LoVo (cell line): Measurements from ENCODE around the gene KRIT1.
"Not testable (repeated sequence)": the region's sequence is repeated elsewhere in the genome, so short reads cannot be mapped to it uniquely, and the experiment has no call there.

Source experiments
- DNase-seq: peaks from one replicate; pipeline ENCODE4 v3.0.0-alpha.2; 2016; ENCODE audit warnings: low spot score

The KRIT1 gene

DNA sequence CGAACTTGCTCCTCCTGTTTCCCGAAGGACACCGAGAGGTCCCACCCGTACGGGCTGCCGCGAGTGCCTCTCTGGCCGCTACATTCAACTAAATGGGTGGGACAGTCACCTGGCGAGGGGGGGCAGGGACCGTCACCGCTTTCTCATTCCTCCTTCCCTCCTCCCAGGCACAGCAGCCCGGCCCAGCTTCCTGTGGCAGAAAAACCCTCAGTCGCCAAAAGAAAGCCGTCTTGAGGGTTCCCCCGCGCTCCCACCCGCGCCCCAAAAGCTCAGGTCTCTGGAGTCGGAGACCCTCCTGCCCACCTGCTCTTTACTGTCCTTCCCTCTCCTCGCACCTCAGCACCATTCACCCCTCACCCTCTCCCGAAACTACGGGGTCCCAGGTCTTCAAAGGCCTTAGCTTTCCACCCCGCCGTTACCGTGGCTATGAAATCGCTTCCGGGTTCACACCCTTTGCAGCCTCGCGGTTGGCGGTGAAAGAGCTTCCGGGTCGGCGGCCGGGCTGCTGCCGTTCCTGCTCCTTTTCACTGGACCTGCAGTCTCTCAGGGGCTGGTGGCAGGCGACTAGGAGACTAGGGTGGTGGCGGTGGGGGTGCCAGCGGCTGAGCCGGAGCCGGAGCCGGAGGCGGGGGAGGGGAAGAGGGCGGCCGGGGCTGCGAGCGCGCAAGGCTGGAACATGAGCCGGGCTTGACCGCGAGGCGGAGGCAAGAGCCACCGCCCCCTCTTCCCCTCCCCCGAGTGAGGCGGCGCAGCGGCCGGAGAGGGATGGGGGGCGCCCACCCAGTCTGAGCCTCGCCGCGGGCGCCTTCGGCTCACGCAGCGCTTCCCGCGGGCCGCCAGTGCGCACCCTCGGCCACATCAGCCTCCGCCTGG lies at the start of gene KRIT1, which contains the start of gene ANKIB1:
Gene KRIT1 (minus strand): TSS at position 428 of the 873 bp plus-strand sequence. CDS start 3,779 bp downstream, outside the sequence.
Gene ANKIB1 (plus strand): TSS at position 488 of the 873 bp plus-strand sequence. CDS start 49,005 bp downstream, outside the sequence.
- peak; percentile 94 for DNase-seq

DNA sequence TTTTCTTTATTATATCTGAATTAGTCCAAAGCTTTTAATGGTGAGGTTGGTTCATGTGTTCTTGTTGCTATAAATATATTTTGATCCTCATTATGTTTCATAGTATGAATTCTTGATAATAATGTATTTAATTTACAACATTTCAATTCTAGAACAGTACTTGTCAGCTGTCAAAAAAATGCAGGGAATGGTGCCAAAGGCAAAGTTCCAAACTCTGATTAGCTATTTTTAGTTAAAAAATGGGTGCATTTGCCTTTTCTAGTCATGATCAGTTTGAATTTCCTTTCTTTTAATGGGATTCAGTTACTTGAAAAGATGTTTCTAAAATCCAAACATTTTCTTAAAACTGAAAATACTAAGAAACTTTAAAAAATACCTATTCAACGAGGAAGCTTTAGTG lies 49.7 kb upstream of the KRIT1 start:
- DNase-seq, result no peak

DNA sequence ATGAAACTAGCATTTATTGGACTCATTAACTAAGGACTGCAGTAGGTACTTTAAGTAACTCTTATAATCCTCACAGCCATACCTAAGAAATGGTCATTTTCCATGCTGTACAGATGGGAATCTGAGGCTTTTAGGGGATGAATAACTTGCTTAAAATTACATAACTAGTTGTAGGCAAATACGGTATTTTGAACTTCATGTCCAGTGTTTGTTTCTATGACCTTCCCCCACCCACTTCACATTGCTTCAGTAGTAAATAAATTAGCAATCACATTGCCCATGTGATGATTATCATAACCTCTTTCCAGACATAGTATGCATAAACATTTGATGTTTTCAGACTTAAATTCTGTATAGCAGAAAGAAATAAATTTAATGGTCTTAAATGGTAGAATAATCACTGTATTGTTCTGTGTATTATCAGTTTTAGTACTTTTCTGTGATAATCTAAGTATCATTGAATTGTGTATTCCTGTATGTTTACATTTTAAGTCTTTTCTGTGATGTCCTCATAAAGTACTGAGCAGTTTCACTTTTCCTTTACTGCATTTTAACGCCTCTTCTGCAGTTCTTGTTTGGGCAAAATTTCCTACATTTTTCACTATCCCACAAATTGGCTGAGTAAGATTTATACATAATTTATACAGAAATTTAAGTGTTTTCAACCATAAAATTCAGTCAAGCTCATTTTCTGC lies 48.3 kb upstream of the KRIT1 start:
- no peak for DNase-seq

DNA sequence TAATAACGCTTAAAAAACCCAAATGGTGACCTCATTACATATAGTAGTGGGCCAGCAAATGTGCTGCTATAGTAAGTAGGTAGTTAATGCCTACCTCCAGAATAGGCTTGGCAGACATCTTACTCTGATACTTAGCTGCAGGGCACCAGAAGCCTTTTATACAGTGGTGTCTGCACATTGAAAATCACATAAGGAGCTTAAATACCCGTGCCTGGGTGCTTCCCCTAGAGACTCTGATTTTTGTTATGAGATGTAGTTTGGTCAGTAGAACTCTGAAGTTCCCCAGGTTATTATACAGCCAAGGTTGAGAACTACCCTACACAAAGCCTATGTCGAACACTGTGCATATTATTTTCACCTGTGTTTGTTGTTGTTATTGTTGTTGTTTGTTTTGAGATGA lies 47.3 kb upstream of the KRIT1 start:
- DNase-seq, result no peak

DNA sequence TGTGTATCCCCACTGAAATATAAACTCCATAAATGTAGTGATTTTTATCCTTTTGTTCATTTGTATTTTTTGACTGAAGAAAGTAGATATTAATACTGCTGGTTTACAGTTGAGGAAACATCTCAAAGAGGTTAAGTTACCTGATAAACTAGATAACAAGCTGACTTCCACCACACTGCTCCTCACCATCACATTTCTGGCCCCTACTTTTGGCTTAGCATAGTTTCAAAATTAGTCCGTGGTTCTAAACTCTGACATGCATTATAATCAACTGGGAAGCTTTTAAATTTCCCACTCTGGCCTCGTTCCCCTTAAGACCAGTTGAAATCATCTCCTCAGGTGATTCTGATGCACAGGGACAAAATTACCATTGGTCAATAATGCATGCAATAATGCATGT lies 43.6 kb upstream of the KRIT1 start:
- no peak for DNase-seq

DNA sequence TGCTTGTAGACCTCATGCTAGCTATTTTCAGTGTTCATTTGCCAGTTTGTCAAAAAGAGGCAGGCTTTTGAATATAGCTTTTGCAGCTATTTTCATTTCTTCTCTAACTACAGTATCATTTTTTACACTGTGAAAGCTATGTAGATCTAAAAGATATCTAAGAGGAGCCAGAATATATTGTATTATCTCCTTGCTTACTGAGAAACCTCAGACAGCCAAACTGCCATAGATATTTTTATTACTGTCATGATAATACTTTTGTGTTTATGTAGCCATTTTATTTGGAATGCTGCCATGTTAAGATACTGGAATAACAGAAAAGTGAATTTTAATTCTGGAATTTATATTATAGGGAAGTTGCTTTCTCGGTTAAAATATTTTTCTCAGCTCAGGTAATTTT lies 37.2 kb upstream of the KRIT1 start:
- DNase-seq, result no peak

DNA sequence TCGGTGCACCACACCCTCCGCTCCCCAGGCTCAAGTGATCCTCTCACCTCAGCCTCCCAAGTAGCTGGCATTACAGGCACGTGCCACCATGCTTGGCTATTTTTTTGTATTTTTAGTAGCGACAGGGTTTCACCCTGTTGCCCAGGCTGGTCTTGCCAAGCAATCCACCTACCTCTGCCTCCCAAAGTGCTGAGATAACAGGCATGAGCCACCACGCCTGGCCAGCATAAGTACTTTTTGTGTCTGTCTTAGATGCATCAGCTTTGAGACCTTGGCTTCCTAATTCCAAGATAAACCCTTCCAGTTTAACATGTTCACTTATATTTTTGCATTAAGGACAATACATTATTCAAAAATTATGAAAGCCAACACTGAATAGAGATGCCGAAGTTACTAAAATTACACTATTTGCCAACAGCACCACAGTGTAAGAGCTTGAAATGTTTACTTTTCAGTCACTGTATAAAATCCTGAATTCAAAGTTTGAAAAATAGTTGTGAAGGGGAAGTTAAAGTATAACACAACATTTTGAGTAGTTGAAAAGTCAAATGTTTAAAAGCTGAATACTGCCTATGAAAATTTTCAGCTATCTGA lies 36.6 kb upstream of the KRIT1 start:
- DNase-seq, result no peak

DNA sequence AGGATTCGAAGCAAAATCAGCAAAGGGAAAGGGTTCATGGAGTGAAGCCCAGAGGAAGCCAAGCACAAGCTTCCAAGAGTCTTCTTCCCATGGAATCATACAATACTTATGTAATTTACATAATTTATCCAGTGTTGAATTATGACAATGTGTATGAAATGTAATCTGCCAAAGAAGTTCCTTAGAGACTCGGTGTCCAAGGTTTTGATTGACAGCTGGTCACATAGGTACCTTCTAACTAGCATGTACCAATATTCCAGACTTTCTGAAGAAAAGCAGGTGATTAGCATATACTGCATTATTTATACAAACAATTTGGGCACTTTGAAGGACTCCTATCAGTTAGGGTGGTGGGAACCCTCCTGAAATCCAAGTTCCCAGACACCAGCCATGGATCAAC lies 35.3 kb upstream of the KRIT1 start:
- no peak for DNase-seq

DNA sequence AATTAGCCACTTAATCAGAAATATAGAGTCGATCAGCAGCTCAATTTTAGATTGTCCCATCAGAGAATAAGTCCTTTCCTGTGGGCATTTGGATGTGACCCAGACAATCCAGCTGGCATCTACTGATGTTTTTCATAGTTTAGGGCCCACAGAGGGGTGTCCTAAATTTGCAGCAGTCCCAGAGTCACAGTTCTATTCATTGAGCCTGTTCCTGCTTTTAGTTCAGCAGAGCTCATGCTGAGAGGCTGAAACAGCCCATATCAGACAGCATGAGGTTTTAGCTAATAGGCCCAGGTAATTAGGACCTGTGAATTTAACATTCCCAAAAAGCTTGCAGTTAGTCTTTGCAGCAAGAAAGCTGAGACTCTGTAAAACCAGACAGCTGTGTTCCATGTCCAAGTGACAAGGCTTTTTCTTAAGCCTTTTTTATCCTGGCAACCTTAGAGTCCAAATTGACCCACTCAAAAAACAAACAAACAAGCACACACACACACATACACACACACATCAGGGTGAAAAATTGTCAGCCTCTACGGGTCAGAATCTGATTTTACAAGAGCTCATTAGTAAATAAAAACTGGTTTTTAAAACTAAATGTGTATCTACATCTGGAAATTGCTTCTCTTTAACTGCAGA lies 33.8 kb upstream of the KRIT1 start:
- DNase-seq, result no peak

DNA sequence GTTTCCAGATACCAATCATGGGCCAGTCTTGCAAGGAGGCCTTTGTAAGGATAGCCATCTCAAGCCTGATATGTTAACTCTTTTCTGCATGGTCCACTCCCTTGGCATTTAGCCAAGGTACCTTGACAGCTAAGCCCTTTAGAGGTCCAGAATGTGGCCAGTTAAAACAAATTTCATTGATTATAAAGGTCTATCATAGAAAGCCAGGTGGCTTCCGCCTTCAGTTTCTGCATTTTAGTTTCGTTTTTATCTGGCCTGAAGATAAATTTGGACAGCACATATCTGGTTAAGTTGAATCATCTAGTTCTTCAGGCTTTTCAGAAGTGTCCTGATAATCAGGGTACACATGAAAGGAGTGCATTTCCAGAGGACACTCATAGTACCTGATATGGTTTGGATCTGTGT lies 30.7 kb upstream of the KRIT1 start:
- no peak for DNase-seq

DNA sequence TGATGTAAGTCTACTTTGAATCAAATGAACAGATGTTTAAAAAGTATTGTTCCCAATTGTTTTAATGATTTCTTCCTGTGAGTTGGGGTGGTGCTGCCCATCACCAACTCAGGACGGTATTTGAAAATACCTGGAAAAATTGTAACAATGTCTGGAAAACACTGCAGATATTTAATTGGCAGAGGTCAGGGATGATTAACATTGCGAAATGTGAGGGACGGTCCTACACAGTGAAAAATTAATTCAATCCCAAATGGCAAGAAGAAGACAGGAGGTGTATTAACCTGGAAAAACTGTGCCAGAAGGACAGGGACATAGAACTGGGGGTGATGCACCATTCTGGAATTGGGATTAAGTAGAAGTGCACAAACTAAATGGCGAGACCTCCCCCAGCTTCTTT lies 29.6 kb upstream of the KRIT1 start:
- no peak for DNase-seq

DNA sequence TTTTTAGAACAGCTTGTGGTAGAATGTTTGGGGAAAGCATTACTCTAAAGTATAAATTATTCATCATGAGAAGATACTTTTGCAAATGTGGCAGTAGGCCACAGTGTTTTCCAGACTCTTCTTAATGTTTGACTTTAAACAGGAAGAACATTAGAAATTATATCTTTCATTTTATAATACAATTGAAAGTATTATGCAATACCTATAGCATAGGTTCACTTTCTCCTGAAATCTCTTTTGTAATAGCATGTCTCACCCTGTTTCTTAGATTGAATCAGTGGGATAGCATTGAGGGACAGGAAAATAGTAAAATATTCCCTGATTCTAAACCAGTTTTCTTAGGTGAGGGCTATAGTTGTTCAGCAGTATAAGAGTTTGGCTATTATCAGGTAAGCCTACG lies 23.2 kb upstream of the KRIT1 start:
- no peak for DNase-seq

DNA sequence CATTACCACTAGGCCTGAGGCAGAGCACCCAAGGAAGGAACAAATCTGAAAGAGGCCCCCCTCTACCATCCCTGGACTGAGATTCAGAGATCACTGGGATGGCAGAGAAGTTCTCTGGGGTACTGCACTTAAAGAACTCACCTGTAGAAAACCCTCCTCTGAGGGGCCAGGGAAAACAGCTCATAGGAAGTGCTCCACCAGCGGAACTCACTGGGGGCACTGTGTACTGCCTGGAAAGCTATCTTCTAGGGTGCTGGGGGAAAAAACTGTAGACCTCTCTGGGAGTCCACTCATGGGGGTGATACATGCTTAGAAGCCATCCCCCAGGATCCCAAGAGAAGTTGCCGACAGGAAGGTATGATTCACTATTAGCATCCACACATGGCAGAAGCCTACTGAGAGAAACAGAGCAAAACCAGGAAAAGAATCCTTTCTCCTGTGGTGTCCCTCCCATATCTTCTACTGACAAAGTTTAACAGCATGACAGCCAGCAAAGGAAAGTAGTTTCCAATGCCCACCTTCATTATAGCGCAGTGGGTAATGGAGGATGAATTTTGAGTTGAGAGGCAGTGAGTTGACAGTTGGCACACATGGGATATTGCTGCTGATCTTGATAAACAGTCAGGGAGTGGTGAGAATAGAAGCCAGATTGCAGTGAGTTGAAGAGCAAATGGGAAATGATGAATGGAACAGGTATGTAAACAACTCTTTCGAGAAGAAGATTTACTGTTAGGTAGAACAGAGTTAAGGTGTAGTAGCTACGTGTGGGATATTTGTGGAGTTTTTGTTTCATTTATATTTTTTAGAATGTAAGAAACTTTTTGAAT lies 20.9 kb upstream of the KRIT1 start:
- DNase-seq, result no peak

DNA sequence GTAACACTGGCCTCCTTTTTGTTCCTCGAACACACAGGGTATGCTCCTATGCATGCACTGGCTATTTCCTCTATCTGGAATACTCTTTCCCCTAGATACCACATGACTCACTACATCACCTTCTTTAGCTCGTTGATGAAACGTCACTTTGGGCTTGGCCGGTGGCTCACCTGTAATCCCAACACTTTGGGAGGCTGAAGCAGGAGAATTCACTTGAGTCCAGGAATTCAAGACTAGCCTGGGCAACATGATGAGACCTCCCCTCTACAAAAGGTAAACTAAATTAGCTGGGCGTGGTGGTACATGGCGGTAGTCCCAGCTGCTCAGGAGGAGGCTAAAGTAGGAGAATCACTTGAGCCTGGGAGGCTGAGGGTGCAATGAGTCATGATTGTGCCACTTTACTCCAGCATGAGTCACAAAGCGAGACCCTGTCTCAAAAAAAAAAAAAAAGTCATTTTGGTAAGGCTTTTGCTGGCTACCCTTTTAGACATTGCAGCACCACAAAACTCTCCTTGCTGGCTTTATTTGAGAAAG lies 14.6 kb upstream of the KRIT1 start:
- DNase-seq, result no peak

DNA sequence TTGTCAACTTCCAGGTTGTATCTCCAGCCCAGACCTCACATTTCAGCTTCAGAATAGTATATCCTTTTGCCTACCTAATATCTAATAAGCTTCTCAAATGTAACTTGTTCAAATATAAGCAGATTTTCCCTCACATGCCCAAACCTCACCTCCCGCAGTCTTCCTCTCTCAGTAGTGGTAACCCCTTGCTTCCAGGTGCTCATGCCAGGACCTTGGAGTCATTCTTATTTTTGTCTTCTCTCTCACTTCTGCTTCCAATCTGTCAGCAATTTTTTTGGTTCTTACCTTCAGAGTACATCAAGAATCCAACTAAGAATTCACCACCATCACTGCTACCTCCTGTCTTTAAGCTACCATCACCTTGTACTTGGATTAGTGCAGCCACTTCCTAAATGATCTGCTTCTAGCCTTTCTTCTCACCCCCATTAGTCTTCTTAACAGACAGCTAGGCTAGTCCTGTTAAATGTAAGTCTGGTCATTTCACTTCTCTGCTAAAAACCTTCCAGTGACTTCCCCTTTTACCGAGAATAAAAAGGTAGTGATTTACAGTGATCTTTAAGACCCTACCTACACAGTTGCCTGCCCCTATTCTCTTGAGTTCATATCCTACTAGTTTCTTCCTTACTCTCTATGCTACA lies 14.0 kb upstream of the KRIT1 start:
- no peak for DNase-seq

DNA sequence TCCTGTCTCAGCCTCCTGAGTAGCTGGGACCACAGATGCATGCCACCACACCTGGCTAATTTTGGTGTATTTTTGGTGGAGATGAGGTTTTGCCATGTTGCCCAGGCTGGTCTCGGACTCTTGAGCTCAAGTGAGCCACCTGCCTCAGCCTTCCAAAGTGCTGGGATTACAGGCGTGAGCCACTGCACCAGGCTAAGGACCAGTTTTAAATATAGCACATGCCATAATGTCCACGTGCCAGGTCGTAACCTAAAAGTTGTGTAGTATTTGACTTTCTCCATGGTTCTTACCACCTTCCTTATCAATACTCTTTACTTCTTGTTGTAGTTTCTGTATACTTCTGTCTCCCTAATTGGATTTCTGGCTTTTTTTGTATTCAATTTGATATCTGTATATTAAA lies 13.3 kb upstream of the KRIT1 start:
- DNase-seq, result no peak

DNA sequence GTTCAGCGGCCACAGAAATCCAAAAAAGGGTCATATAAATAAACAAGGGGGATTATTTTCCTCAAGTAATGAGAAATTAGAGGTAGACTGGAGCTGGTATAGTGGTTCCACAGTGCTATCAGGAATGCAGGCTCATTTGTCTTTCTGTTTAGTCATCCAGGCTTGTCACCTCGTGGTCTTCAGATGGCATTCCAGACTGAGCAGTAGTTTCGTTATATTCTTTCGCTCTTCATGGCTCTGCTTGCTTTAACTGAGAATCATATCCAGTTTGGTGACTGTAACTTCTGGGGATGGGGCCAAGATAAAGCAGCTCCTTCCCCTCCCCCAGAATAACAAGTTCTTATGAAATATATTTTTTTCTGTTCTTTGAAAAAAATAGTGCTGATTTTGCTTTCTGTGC lies 9.6 kb upstream of the KRIT1 start:
- no peak for DNase-seq

DNA sequence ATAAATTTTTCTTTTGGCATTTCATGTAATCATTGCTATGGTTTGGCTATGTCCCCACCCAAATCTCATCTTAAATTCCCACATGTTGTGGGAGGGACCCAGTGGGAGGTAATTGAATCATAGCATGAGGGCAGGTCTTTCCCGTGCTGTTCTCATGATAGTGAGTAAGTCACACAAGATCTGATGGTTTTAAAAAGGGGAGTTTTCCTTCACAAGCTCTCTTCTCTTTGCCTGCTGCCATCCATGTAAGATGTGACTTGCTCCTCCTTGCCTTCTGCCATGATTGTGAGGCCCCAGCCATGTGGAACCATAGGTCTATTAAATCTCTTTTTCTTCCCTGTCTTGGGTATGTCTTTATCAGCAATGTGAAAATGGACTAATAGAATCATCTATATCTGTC lies 9.1 kb upstream of the KRIT1 start:
- not testable (repeated sequence) for DNase-seq

DNA sequence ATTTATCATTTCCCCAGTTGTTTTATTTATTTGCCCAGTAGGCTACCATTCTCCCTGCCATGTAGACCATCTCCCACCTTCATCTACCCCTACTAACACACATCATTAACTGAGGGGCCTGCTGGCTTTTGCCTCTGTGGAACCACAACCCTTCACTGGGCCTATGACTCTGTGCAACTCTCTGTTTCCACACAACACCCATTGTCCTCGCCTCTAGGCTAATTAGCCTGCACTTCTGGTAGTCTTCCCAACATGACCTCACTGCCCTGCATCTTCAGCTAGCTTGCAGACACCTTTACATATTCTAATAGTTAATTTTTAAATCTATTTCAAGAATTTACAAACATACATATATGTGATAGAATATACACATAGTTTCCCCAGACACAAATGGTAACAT lies 7.5 kb upstream of the KRIT1 start:
- no peak for DNase-seq

DNA sequence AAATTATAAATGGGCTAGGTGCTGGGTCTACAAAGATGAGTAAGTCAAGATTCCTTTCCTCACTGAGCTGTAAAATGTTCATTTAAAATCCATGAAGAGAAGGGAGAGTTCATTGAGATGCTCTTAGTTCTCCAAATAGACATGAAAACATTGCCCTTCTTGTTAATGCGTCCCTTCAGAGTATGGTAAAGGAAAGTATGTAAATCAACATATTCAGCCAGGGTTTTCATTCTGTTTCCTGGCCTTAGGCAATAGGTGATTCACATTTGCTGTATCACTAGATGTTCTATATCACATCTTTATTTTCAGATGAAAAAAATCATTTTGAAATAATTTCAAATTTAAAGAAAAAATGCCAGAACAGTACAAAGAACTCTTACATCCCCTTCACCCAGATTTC lies 5.5 kb upstream of the KRIT1 start:
- DNase-seq, result no peak

DNA sequence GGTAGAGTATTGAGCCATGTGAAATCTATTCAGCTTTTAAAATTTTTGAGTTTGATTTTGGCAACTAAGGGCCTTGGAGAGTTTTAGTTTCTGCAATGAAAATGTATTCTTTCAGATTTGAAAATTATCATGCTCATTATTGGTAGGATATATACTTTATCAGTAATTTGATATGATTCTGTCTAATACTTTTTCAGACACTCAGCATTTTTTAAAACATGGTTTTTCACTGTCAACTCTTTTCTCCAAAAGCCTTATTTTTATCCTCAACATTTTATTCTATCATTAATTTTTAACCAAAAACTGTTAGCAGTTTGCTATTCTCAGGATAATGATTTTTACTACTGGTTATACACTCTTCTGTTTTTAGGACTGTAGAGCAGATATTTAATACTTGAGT lies 4.9 kb upstream of the KRIT1 start:
- no peak for DNase-seq
